ENCODE data around the gene TENM3. TPM values are rescaled to one million over a fixed set of nuclear protein-coding genes. Genes with fewer than 3 reads are reported as not detected.

The TENM3 gene
- total and polyA plus RNA-seq, 10 of the 15 experiments (the other 5 are each of a cell fraction or from before 2014, with no cell fraction given), result 0.01 to 1.7 (median 0.08) TPM; not detected in 2

DNA sequence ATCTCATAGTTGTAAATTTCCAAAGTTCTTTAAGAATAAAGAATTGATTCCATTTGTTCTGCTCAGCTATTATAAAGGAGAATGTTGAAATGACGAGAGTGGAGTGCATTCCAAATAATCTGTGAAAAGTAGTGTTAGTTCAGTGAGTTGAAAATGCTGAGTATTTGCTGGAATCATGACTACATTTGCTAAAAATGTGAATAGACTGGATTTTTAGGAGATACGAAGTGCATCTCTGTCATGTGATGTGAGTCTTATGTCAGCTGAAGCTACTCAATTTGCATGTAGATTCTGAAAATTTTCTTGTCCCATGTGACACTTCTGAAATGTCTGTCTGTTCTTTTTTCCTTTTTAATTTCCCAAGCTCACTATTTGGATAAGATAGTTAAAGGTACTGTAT lies 468.0 kb downstream of the TENM3 start (continued):
- TF ChIP-seq, protein P1, sequence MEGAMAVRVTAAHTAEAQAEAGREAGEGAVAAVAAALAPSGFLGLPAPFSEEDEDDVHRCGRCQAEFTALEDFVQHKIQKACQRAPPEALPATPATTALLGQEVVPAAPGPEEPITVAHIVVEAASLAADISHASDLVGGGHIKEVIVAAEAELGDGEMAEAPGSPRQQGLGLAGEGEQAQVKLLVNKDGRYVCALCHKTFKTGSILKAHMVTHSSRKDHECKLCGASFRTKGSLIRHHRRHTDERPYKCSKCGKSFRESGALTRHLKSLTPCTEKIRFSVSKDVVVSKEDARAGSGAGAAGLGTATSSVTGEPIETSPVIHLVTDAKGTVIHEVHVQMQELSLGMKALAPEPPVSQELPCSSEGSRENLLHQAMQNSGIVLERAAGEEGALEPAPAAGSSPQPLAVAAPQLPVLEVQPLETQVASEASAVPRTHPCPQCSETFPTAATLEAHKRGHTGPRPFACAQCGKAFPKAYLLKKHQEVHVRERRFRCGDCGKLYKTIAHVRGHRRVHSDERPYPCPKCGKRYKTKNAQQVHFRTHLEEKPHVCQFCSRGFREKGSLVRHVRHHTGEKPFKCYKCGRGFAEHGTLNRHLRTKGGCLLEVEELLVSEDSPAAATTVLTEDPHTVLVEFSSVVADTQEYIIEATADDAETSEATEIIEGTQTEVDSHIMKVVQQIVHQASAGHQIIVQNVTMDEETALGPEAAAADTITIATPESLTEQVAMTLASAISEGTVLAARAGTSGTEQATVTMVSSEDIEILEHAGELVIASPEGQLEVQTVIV (IDR thresholded peaks at IDR 0.05; ENCODE audit: borderline replicate concordance, partially characterized antibody), result no peak
- no peak for TF ChIP-seq ZBED1 (IDR thresholded peaks at IDR 0.05; ENCODE audit: borderline replicate concordance)

DNA sequence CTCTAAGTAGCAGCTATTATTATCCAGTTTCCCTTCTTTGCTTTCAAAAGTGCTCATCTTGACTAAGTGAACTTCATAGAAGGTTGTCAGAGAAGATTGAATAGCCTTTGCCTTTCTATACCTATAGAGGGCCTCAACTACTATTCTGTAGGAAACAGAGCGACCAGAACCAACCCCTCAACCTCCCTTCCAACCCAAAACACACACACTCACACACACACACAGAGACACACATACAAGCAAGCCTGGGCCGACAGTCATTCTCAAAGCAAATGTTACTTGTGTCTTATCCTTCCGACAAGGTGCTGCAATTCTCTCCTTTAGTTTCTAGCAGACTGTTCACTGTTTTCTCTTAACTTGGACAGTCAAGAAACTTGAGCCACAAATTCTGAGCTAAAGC lies 472.3 kb downstream of the TENM3 start:
- ChIA-PET SMC1A (ENCODE audit: uncharacterized antibody, unreplicated experiment) (interaction anchor here (0.9 kb wide), 1 partner anchor 89 kb away, joined by 3 read pairs; no protein-coding TSS in a partner anchor), RAD21 (ENCODE audit: unreplicated experiment) (no interaction called here), CTCF (no interaction called here), POLR2A (no interaction called here)
- H3K4me2 ChIP-seq (ENCODE audit: control insufficient read depth, insufficient read depth), result no peak overlapping the region
- H3K27me3 ChIP-seq (replicated peaks in 1 of 2; ENCODE audit: control insufficient read depth in 2 of 2, insufficient read depth in 2 of 2, low read length in 1 of 2), result no peaks in the 10 kb centered on the region
- no peaks in the 10 kb centered on the region for H3K36me3 ChIP-seq (ENCODE audit: control insufficient read depth in 2 of 2, insufficient read depth in 2 of 2, low read length in 1 of 2)
- H2AFZ ChIP-seq (ENCODE audit: control insufficient read depth, low read depth, low read length), result no peak overlapping the region
- DNase-seq (ENCODE audit: low read depth, low spot score) (no peak), ATAC-seq (no peak), FAIRE-seq (no peak)
- 45% methylated on average over 3 of the region's 3 CpGs for WGBS (ENCODE audit: insufficient coverage, insufficient replicate concordance, low lambda C conversion rate, missing lambda C conversion rate)
- no peaks in the 10 kb centered on the region for H4K20me1 ChIP-seq (ENCODE audit: control insufficient read depth, insufficient read depth)
- no TSS peak for BruUV-seq (replicated peaks)
- H3K4me1 ChIP-seq (ENCODE audit: control insufficient read depth, insufficient read depth, low read length), result peaks cover 5% of the 10 kb centered on the region
- H3K79me2 ChIP-seq (ENCODE audit: control insufficient read depth, insufficient read depth, low read length), result no peaks in the 10 kb centered on the region
- intact Hi-C loops (cut with micrococcal nuclease; ENCODE audit: unreplicated experiment), result no loop called here
- no peak overlapping the region for H3K27ac ChIP-seq (ENCODE audit: control insufficient read depth, insufficient read depth)
- H3K9ac ChIP-seq (ENCODE audit: control insufficient read depth, insufficient read depth, low read length), result no peak overlapping the region
- H3K9me3 ChIP-seq (replicated peaks; ENCODE audit: control insufficient read depth, insufficient read depth, low read length), result no peaks in the 10 kb centered on the region
- in situ Hi-C loops (cut with MboI), result no loop called here
- no peak overlapping the region for H3K4me3 ChIP-seq
- TF ChIP-seq CHD4 (IDR thresholded peaks at IDR 0.05), result no peak
- TF ChIP-seq JUNB (IDR thresholded peaks at IDR 0.05), result no peak
- TF ChIP-seq EED (IDR thresholded peaks at IDR 0.05; ENCODE audit: low read depth), result no peak
- TF ChIP-seq, protein P1 (IDR thresholded peaks at IDR 0.05; ENCODE audit: borderline replicate concordance, partially characterized antibody), result no peak
- TF ChIP-seq WRNIP1 (IDR thresholded peaks at IDR 0.05; ENCODE audit: borderline replicate concordance, low read depth, low read length), result no peak
- TF ChIP-seq CREB1 (IDR thresholded peaks at IDR 0.05; ENCODE audit: low read depth), result no peak
- no peak for TF ChIP-seq ZNF622 (IDR thresholded peaks at IDR 0.05)
- TF ChIP-seq, protein P2, sequence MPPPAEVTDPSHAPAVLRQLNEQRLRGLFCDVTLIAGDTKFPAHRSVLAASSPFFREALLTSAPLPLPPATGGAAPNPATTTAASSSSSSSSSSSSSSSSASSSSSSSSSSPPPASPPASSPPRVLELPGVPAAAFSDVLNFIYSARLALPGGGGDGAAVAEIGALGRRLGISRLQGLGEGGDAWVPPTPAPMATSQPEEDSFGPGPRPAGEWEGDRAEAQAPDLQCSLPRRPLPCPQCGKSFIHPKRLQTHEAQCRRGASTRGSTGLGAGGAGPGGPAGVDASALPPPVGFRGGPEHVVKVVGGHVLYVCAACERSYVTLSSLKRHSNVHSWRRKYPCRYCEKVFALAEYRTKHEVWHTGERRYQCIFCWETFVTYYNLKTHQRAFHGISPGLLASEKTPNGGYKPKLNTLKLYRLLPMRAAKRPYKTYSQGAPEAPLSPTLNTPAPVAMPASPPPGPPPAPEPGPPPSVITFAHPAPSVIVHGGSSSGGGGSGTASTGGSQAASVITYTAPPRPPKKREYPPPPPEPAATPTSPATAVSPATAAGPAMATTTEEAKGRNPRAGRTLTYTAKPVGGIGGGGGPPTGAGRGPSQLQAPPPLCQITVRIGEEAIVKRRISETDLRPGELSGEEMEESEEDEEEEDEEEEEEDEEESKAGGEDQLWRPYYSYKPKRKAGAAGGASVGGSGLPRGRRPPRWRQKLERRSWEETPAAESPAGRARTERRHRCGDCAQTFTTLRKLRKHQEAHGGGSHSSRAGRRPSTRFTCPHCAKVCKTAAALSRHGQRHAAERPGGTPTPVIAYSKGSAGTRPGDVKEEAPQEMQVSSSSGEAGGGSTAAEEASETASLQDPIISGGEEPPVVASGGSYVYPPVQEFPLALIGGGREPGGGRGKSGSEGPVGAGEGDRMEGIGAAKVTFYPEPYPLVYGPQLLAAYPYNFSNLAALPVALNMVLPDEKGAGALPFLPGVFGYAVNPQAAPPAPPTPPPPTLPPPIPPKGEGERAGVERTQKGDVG (CRISPR knock-in tag; IDR thresholded peaks at IDR 0.05), result no peak
- TF ChIP-seq MYB (IDR thresholded peaks at IDR 0.05; ENCODE audit: borderline replicate concordance, low read depth, low read length), result no peak
- TF ChIP-seq, protein P3, sequence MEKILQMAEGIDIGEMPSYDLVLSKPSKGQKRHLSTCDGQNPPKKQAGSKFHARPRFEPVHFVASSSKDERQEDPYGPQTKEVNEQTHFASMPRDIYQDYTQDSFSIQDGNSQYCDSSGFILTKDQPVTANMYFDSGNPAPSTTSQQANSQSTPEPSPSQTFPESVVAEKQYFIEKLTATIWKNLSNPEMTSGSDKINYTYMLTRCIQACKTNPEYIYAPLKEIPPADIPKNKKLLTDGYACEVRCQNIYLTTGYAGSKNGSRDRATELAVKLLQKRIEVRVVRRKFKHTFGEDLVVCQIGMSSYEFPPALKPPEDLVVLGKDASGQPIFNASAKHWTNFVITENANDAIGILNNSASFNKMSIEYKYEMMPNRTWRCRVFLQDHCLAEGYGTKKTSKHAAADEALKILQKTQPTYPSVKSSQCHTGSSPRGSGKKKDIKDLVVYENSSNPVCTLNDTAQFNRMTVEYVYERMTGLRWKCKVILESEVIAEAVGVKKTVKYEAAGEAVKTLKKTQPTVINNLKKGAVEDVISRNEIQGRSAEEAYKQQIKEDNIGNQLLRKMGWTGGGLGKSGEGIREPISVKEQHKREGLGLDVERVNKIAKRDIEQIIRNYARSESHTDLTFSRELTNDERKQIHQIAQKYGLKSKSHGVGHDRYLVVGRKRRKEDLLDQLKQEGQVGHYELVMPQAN (conservative IDR thresholded peaks at IDR 0.05), result no peak

Data from GM12878 (cell line).